ENCODE results near the gene FLOT1. TPM values are rescaled to one million over a fixed set of nuclear protein-coding genes. Genes with fewer than 3 reads are reported as not detected.

FLOT1 gene
- total and polyA plus RNA-seq, 9 of the 15 experiments (the other 6 are each of a cell fraction or from before 2014, with no cell fraction given): 11.7 to 149 (median 118) TPM

- Histone ChIP-seq H2AFZ (ENCODE audit: low read depth, low read length) (peak within 1 kb of the TSS; percentile 81), H3K79me2 (ENCODE audit: control insufficient read depth, insufficient read depth, low read length) (peaks cover 88% of the 10 kb centered on the region), H4K20me1 (replicated peaks; ENCODE audit: control insufficient read depth, insufficient read depth, low read length) (no peaks in the 10 kb centered on the region), H3K4me1 (replicated peaks in 1 of 2; ENCODE audit: control insufficient read depth in 2 of 2, insufficient read depth in 2 of 2, low read length in 2 of 2) (peaks cover 49 to 90% of the 10 kb centered on the region in 2 experiments), H3K9ac (ENCODE audit: insufficient read depth in 1 of 2, low read depth in 2 of 2, low read length in 2 of 2) (peak within 1 kb of the TSS; percentile 84 to 95), H3K27me3 (ENCODE audit: control insufficient read depth in 2 of 2, insufficient read depth in 2 of 2, low read length in 2 of 2) (no peaks in the 10 kb centered on the region), H3K4me2 (ENCODE audit: insufficient read depth, low read length) (peak within 1 kb of the TSS; percentile 97), H3K27ac (ENCODE audit: extremely low read depth, low read depth, low read length) (peak within 1 kb of the TSS; percentile 88), H3K36me3 (ENCODE audit: control insufficient read depth, insufficient read depth, low read length) (peaks cover 12% of the 10 kb centered on the region; the same call in 2 of the 3 replicates), H3K9me3 (replicated peaks; ENCODE audit: control insufficient read depth, insufficient read depth, low read depth, low read length) (no peaks in the 10 kb centered on the region), H3K9me1 (ENCODE audit: control insufficient read depth, insufficient read depth, low read length) (no peaks in the 10 kb centered on the region), H3K4me3 (peak within 1 kb of the TSS; percentile 81)
- ATAC-seq: peak; percentile 48
- no TSS peak for BruUV-seq (replicated peaks)
- in situ Hi-C loops (cut with MboI) (no loop called here), intact Hi-C loops (cut with micrococcal nuclease) (loop anchor here (1.0 to 10.0 kb wide), 2 partner anchors 34 to 129 kb away; partner anchors contain the start of gene TUBB)
- ChIA-PET POLR2A (interaction anchor here (1.1 to 23.5 kb wide), 3 partner anchors 25 to 32 kb away, joined by 3 to 524 read pairs (median 9); partner anchors contain the start of genes MDC1 and TUBB), CTCF (ENCODE audit: low intra/inter-chr PET ratio) (interaction anchor here (1.0 to 1.5 kb wide), 2 partner anchors 35 to 36 kb away, joined by 4 to 6 read pairs; no protein-coding TSS in a partner anchor)
- DNase-seq (ENCODE audit: extremely low read depth in 1 of 4, low spot score in 3 of 4): peak; percentile 79 to 82 (median 80)
- WGBS (ENCODE audit: insufficient coverage, low coverage, missing lambda C conversion rate): 2% methylated on average over 27 of the region's 41 CpGs
- no peak for FAIRE-seq
- TF ChIP-seq SREBF1 (IDR thresholded peaks at IDR 0.05; ENCODE audit: borderline replicate concordance, low read depth, low read length) (no peak), PRPF4 (IDR thresholded peaks at IDR 0.05; ENCODE audit: insufficient read depth, low read depth, low read length, poor library complexity, severe bottlenecking) (no peak), SMARCA5 (IDR thresholded peaks at IDR 0.05) (peak; percentile 60; the same call in 1 of the 2 replicates), IRF9 (tag; IDR thresholded peaks at IDR 0.05) (no peak), CHD4 (IDR thresholded peaks at IDR 0.05; ENCODE audit: insufficient read depth, insufficient replicate concordance, low read depth, low read length, poor library complexity, severe bottlenecking) (peak; percentile 11), PHB2 (IDR thresholded peaks at IDR 0.05; ENCODE audit: low read depth) (peak; percentile 75), ZNF511 (CRISPR knock-in tag; IDR thresholded peaks at IDR 0.05) (0 out of 2 replicates have a peak, but pooled peaks have one; percentile 41), BCOR (IDR thresholded peaks at IDR 0.05) (peak; percentile 61; the same call in 1 of the 2 replicates), MTA1 (IDR thresholded peaks at IDR 0.05; ENCODE audit: borderline replicate concordance) (peak; percentile 57), FUS (optimal IDR thresholded peaks at IDR 0.05; ENCODE audit: low read depth, low read length) (no peak), SMARCE1 (IDR thresholded peaks at IDR 0.05) (no peak)
- TF ChIP-seq, protein P1, sequence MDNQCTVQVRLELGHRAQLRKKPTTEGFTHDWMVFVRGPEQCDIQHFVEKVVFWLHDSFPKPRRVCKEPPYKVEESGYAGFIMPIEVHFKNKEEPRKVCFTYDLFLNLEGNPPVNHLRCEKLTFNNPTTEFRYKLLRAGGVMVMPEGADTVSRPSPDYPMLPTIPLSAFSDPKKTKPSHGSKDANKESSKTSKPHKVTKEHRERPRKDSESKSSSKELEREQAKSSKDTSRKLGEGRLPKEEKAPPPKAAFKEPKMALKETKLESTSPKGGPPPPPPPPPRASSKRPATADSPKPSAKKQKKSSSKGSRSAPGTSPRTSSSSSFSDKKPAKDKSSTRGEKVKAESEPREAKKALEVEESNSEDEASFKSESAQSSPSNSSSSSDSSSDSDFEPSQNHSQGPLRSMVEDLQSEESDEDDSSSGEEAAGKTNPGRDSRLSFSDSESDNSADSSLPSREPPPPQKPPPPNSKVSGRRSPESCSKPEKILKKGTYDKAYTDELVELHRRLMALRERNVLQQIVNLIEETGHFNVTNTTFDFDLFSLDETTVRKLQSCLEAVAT (IDR thresholded peaks at IDR 0.05): peak; percentile 82 to 90
- TF ChIP-seq, protein P2, sequence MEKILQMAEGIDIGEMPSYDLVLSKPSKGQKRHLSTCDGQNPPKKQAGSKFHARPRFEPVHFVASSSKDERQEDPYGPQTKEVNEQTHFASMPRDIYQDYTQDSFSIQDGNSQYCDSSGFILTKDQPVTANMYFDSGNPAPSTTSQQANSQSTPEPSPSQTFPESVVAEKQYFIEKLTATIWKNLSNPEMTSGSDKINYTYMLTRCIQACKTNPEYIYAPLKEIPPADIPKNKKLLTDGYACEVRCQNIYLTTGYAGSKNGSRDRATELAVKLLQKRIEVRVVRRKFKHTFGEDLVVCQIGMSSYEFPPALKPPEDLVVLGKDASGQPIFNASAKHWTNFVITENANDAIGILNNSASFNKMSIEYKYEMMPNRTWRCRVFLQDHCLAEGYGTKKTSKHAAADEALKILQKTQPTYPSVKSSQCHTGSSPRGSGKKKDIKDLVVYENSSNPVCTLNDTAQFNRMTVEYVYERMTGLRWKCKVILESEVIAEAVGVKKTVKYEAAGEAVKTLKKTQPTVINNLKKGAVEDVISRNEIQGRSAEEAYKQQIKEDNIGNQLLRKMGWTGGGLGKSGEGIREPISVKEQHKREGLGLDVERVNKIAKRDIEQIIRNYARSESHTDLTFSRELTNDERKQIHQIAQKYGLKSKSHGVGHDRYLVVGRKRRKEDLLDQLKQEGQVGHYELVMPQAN (IDR thresholded peaks at IDR 0.05; ENCODE audit: borderline replicate concordance): peak; percentile 78
- TF ChIP-seq, protein P3, sequence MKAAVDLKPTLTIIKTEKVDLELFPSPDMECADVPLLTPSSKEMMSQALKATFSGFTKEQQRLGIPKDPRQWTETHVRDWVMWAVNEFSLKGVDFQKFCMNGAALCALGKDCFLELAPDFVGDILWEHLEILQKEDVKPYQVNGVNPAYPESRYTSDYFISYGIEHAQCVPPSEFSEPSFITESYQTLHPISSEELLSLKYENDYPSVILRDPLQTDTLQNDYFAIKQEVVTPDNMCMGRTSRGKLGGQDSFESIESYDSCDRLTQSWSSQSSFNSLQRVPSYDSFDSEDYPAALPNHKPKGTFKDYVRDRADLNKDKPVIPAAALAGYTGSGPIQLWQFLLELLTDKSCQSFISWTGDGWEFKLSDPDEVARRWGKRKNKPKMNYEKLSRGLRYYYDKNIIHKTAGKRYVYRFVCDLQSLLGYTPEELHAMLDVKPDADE (conservative IDR thresholded peaks at IDR 0.05; ENCODE audit: control insufficient read depth, low read depth, low read length): peak; percentile 81
Measured at GRCh38 chr6:30686009-30686907, 56.2 kb downstream of the FLOT1 start, which contains the start of gene PPP1R18. PPP1R18 (minus strand) TSS chr6:30686645; CDS start chr6:30686018, 627 bp downstream.
